KOPT-K1 (cell line): Measurements from ENCODE around the gene ONECUT3.
"Not testable (repeated sequence)": the region's sequence is repeated elsewhere in the genome, so short reads cannot be mapped to it uniquely, and the experiment has no call there.

Experiments
- H3K27ac ChIP-seq: fragments of 200-600 bp; sonication (generic); 2 replicates; pipeline ENCODE4 v1.5.1; 2016; ENCODE audit warnings: antibody characterized with exemption, mild to moderate bottlenecking, low read depth, low read length; ENCODE audit not compliant: poor library complexity, severe bottlenecking
- H3K36me3 ChIP-seq: fragments of 200-600 bp; sonication (generic); 2 replicates; pipeline ENCODE4 v1.5.1; 2017; ENCODE audit warnings: antibody characterized with exemption, mild to moderate bottlenecking, low read length, moderate library complexity; ENCODE audit not compliant: insufficient read depth
- H3K9me3 ChIP-seq: fragments of 200-600 bp; sonication (generic); 2 replicates; pipeline ENCODE4 v1.5.1; 2017; ENCODE audit warnings: antibody characterized with exemption, low read length, mild to moderate bottlenecking; ENCODE audit not compliant: insufficient read depth, poor library complexity, severe bottlenecking

Gene ONECUT3

GRCh38 chr19:1757468-1758230, 4.3 kb downstream of the ONECUT3 start:
- Histone ChIP-seq H3K27ac (no peak overlapping the region), H3K9me3 (no peaks in the 10 kb centered on the region), H3K36me3 (no peaks in the 10 kb centered on the region)

DNA sequence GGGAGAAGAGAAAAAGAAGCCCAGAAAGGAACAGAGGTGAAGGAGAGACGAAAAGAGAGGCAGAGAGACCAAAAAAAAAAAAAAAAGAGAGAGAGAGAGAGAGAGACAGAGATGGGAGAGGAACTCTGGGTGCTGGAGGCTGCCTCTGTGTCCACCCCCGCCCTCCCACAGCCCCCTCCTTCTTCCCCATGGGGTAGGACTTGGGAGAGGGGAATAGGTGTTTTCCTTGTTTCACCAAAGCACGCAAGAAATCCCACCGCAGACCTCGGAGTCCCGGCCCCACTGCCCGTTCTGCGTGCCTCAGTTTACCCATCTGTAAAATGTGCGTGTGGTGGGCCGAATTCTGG, 4.9 kb downstream of the ONECUT3 start:
- Histone ChIP-seq H3K27ac (no peak overlapping the region), H3K9me3 (no peaks in the 10 kb centered on the region), H3K36me3 (no peaks in the 10 kb centered on the region)

- no peaks in the 10 kb centered on the region for H3K9me3 ChIP-seq
- no peaks in the 10 kb centered on the region for H3K36me3 ChIP-seq
- H3K27ac ChIP-seq, result no peak overlapping the region
These were observed 5.9 kb downstream of the ONECUT3 start for GRCh38 chr19:1758959-1759903.

GRCh38 chr19:1760020-1760419, 6.7 kb downstream of the ONECUT3 start:
- no peaks in the 10 kb centered on the region for H3K9me3 ChIP-seq
- H3K36me3 ChIP-seq, result no peaks in the 10 kb centered on the region
- H3K27ac ChIP-seq, result no peak overlapping the region

- H3K9me3 ChIP-seq, H3K36me3 ChIP-seq, H3K27ac ChIP-seq: not testable (repeated sequence)
These were observed 7.7 kb downstream of the ONECUT3 start for GRCh38 chr19:1760786-1761527.

- Histone ChIP-seq H3K36me3 (no peaks in the 10 kb centered on the region), H3K9me3 (no peaks in the 10 kb centered on the region), H3K27ac (no peak overlapping the region)
These were observed 8.4 kb downstream of the ONECUT3 start for GRCh38 chr19:1761528-1762242.

GRCh38 chr19:1762243-1763117, 9.2 kb downstream of the ONECUT3 start:
- no peaks in the 10 kb centered on the region for H3K9me3 ChIP-seq
- H3K27ac ChIP-seq, result no peak overlapping the region
- H3K36me3 ChIP-seq, result no peaks in the 10 kb centered on the region

DNA sequence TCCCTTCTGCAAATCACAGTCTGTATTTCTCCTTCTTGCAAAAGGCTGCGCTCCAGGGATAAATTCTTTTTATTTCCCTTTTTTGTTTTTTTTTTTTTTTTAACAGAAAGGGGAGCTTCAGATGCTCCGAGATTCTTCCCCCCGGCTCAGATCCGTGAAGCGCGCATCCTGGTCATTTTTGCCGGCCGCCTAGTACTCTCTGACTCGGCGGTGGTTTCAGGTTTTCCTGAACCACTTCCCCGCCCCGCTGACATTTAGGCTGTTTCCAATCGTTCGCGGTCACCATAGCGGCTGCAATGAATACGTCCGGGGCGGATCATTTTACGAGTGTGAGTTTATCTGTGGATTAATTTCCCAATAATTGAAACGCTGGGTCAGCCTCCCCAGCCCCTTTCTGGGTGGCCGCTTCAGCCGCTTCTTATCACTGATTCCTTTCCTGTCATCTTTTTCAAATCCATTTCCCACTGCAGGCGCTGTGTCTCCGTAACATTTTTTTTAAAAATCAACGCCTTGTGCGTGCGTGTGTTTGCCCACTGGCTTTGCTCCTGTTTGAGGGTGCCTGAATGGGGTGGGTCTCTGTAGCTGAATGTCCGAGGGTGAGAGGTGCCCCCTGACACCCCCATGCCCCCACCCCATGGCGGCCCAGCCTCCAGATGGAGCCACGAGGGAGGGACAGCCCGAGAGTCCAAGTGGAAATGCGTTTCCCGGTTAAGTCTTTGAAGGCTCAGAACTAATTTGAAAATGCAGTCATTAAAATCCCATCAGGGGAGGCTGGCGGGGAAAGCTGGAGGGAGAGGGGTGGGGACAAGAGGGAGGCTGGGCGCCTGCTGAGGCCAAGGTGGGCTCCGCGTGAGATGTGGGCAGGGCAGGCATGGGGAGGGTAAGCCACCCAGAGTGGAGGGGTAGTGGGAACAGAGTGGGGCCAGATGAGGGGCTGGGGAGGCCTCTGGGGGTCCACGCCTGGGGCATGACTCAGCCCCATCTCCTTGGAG, 10.6 kb downstream of the ONECUT3 start:
- Histone ChIP-seq H3K9me3 (no peaks in the 10 kb centered on the region), H3K36me3 (no peaks in the 10 kb centered on the region), H3K27ac (no peak overlapping the region)

DNA sequence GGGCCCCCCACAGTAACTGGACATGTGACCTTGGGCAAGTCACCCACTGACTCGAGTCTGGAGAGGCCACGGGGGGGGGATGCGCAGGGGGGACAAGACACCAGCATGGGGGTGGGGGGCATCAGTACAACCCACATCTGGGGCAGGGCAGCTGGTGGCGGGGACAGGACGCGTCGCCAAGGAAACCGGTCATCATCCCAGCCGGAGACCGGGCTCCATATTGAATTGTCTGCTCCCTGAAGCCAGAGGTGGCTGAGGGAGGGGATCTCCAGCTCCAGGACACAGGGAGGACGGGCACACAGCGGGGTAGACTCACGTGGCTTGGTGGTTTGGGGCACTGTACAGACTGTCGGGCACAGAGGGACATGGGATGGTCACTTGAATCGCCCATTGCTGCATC, 11.4 kb downstream of the ONECUT3 start:
- no peaks in the 10 kb centered on the region for H3K9me3 ChIP-seq
- H3K36me3 ChIP-seq, result no peaks in the 10 kb centered on the region
- no peak overlapping the region for H3K27ac ChIP-seq

DNA sequence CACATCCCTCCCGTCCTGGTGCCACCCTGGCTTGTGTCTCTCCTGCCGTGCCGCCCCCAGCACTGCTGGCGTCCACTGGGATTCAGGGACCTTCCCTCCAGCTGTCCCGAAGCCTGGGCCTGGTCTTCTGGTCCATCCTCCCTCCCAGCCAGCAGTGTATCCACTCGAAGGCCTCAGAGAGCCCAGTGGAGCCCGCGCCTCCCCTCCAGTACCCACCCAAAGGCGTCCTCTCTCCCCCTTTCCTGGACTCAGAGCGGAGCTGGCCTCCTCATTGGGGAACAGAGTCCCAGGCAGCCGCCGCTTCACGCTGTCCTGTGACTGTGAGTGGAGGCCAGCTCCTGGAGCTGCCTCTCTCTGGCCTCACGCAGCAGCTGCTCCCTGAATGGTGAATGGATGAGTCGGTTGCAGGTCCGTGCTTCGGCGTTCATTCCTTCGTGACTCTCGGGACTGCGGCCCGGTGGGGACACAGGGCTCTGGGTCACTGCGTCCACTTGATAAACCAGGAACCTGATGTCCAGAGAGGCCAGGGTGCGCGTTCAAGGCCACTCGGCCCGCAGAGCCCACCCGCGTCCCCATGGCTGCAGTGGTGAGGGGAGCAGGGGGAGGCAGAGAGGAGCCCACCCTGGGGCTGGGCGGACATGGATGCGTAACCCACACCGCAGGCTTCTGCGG, 12.1 kb downstream of the ONECUT3 start:
- H3K9me3 ChIP-seq, result peaks cover 6% of the 10 kb centered on the region
- H3K36me3 ChIP-seq, result no peaks in the 10 kb centered on the region
- no peak overlapping the region for H3K27ac ChIP-seq

GRCh38 chr19:1765904-1766799, 12.8 kb downstream of the ONECUT3 start:
- Histone ChIP-seq H3K9me3 (peaks cover 14% of the 10 kb centered on the region), H3K27ac (no peak overlapping the region), H3K36me3 (no peaks in the 10 kb centered on the region)

- no peaks in the 10 kb centered on the region for H3K36me3 ChIP-seq
- H3K27ac ChIP-seq, result no peak overlapping the region
- peaks cover 20% of the 10 kb centered on the region for H3K9me3 ChIP-seq
These were observed 13.6 kb downstream of the ONECUT3 start for GRCh38 chr19:1766800-1767352.
